B cell (primary cell): ENCODE measurements around the gene RAPGEF5.

Experiments
- EZH2 ChIP-seq: IDR thresholded peaks from 2 replicates; pipeline ENCODE4 v1.6.1; 2012; ENCODE audit warnings: borderline replicate concordance, low read depth, mild to moderate bottlenecking, moderate library complexity, low read length; ENCODE audit not compliant: insufficient read depth, poor library complexity, severe bottlenecking
- TF ChIP-seq, protein P1 (sequence below): fragments of 200-600 bp; IDR thresholded peaks from one replicate; pipeline ENCODE4 v1.8.0; 2022; ENCODE audit warnings: antibody characterized with exemption, mild to moderate bottlenecking

DNA sequence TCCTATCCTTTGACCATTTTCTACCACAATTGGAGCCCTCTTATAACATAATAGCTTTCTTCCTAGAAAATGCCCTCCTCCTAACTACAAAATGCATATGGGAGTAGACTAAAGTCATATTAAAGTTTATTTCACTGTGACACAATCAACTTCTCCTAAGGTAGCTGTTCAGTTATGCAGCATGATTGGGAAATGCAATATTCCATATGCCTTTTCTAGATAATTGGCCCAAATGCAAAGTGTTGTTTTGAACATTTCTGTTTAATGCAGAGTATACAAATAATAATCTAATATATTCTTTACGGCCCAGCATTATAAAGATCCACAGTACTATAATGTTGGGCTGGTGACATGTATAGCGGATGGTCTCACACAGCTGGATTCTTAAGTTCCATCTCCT is 205.1 kb downstream of the RAPGEF5 start:
- TF ChIP-seq, protein P1, sequence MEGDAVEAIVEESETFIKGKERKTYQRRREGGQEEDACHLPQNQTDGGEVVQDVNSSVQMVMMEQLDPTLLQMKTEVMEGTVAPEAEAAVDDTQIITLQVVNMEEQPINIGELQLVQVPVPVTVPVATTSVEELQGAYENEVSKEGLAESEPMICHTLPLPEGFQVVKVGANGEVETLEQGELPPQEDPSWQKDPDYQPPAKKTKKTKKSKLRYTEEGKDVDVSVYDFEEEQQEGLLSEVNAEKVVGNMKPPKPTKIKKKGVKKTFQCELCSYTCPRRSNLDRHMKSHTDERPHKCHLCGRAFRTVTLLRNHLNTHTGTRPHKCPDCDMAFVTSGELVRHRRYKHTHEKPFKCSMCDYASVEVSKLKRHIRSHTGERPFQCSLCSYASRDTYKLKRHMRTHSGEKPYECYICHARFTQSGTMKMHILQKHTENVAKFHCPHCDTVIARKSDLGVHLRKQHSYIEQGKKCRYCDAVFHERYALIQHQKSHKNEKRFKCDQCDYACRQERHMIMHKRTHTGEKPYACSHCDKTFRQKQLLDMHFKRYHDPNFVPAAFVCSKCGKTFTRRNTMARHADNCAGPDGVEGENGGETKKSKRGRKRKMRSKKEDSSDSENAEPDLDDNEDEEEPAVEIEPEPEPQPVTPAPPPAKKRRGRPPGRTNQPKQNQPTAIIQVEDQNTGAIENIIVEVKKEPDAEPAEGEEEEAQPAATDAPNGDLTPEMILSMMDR, result no peak
- no peak for TF ChIP-seq EZH2
